ENCODE measurements around the gene CEMP1.
"Not testable (repeated sequence)": the region's sequence is repeated elsewhere in the genome, so short reads cannot be mapped to it uniquely, and the experiment has no call there.

CEMP1 gene

DNA sequence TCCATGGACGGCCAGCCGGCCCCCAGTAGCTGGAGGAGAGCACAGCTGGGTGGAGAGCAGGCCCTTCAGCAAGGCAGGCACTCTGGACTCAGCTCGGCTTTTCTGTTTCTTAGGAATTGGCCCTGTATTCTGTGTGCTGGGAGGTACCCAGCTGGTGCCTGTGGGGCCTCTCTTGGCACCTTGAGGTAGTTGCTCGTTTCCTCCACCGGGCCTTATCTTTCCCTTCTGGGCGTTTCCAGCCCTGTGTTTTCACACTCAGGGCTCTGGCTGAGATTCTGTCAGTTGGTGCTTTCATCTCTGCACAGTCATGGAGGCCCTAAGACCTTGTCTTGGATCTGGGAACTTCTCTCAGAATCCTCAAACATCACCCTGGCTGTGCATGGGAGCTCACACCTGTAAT lies 36.3 kb upstream of the CEMP1 start:
- H2BK12ac ChIP-seq (ENCODE audit: low read length); H2BK5ac ChIP-seq (ENCODE audit: low read length); H3K4me3 ChIP-seq (ENCODE audit: low read length in 2 of 2); DNase-seq (ENCODE audit: low spot score); H4K91ac ChIP-seq (ENCODE audit: low read depth, low read length, poor library complexity); H3K4me2 ChIP-seq (ENCODE audit: insufficient read depth, low read length, poor library complexity, severe bottlenecking); H2AFZ ChIP-seq (ENCODE audit: low read length); H3K4me1 ChIP-seq (ENCODE audit: control insufficient read depth in 2 of 2, insufficient read depth in 1 of 2, low read depth in 1 of 2, low read length in 2 of 2); H3K27me3 ChIP-seq (ENCODE audit: control insufficient read depth in 3 of 3, insufficient read depth in 3 of 3, low read depth in 1 of 3, low read length in 3 of 3); H3K9me3 ChIP-seq (replicated peaks in 1 of 2; ENCODE audit: control insufficient read depth in 2 of 2, insufficient read depth in 1 of 2, low read depth in 1 of 2, low read length in 2 of 2); H2BK15ac ChIP-seq (ENCODE audit: low read length); H3K27ac ChIP-seq (replicated peaks; ENCODE audit: low read length); H3K18ac ChIP-seq (ENCODE audit: low read length); H4K8ac ChIP-seq (ENCODE audit: low read depth, low read length); H3K9ac ChIP-seq (ENCODE audit: low read depth, low read length, poor library complexity); H3K23ac ChIP-seq (ENCODE audit: low read depth, low read length, poor library complexity); H3K79me1 ChIP-seq (ENCODE audit: low read depth, low read length); H2BK120ac ChIP-seq (ENCODE audit: low read depth, low read length); H3K14ac ChIP-seq (ENCODE audit: low read length); H3K36me3 ChIP-seq (replicated peaks in 1 of 2; ENCODE audit: control insufficient read depth in 2 of 2, insufficient read depth in 2 of 2, low read length in 2 of 2); H3K4ac ChIP-seq (ENCODE audit: low read length); H2AK5ac ChIP-seq (ENCODE audit: low read depth, low read length): not testable (repeated sequence)
- no CpG with 5 or more reads among the region's 6 CpGs for WGBS, 2 donors (ENCODE audit: extremely low coverage in 2 of 2, insufficient read length in 2 of 2, insufficient replicate concordance in 1 of 2)

DNA sequence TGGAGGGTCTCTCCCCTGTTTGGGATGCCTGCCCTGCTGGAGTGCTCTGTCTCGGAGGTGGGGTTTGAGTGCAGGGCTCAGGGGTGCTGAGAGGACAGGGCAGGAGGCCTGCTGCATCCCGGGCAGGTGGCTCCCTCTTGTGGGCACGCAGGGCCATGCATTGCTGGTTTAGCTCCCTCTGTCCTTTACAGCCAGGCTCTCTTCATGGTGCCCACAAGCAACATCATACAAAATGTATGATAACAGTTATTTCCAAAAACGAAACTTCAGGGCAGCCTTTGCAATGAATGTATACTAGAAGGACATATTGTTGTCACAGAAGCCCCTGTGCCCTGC lies 29.6 kb upstream of the CEMP1 start:
- H3K79me1 ChIP-seq (ENCODE audit: low read depth, low read length); H3K18ac ChIP-seq (ENCODE audit: low read length); H2BK120ac ChIP-seq (ENCODE audit: low read depth, low read length); H3K4me3 ChIP-seq (ENCODE audit: low read length in 2 of 2); H2BK12ac ChIP-seq (ENCODE audit: low read length); H3K9ac ChIP-seq (ENCODE audit: low read depth, low read length, poor library complexity); H3K23ac ChIP-seq (ENCODE audit: low read depth, low read length, poor library complexity); H3K14ac ChIP-seq (ENCODE audit: low read length); H2BK5ac ChIP-seq (ENCODE audit: low read length); H3K9me3 ChIP-seq (replicated peaks in 1 of 2; ENCODE audit: control insufficient read depth in 2 of 2, insufficient read depth in 1 of 2, low read depth in 1 of 2, low read length in 2 of 2); H3K27ac ChIP-seq (replicated peaks; ENCODE audit: low read length); H4K8ac ChIP-seq (ENCODE audit: low read depth, low read length); H4K91ac ChIP-seq (ENCODE audit: low read depth, low read length, poor library complexity); H3K36me3 ChIP-seq (replicated peaks in 1 of 2; ENCODE audit: control insufficient read depth in 2 of 2, insufficient read depth in 2 of 2, low read length in 2 of 2); H2AFZ ChIP-seq (ENCODE audit: low read length); H2AK5ac ChIP-seq (ENCODE audit: low read depth, low read length); DNase-seq (ENCODE audit: low spot score); H3K4ac ChIP-seq (ENCODE audit: low read length); H3K4me1 ChIP-seq (ENCODE audit: control insufficient read depth in 2 of 2, insufficient read depth in 1 of 2, low read depth in 1 of 2, low read length in 2 of 2); H3K27me3 ChIP-seq (ENCODE audit: control insufficient read depth in 3 of 3, insufficient read depth in 3 of 3, low read depth in 1 of 3, low read length in 3 of 3); H3K4me2 ChIP-seq (ENCODE audit: insufficient read depth, low read length, poor library complexity, severe bottlenecking); H2BK15ac ChIP-seq (ENCODE audit: low read length): not testable (repeated sequence)
- no CpG with 5 or more reads among the region's 4 CpGs for WGBS, 2 donors (ENCODE audit: extremely low coverage in 2 of 2, insufficient read length in 2 of 2, insufficient replicate concordance in 1 of 2)

DNA sequence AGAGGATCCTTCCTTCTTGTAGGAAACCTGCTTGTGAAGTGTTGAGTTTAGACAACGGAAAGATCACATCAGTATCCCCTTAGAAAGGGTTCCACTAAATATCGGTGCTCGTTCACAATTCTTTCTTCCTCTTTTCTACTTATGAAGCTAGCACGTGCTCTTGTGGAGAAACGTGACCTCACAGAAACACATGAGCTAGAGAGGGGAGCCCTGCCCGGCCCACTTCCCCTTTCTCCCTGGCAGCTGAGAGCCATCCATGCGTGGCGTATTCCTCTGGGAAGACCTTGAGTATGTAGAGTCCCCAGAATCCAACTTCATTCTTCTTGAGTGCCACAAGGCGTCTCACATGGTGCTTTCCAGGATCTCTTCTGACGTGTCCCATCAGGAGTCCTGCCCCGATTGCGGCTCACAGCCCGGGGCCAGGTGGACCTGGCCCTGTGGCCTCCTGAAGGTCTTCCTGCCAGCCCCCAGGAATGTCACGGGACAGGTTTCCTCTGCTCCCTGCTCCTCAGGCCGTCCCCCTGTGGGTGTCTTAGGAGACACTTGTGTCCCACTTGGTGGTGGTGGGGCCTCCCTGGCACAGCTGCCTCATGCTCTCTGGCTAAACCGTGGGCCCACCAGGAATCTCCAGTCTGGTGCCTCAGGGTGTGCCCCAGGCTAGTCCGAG lies 29.1 kb upstream of the CEMP1 start:
- H4K91ac ChIP-seq (ENCODE audit: low read depth, low read length, poor library complexity); H3K79me1 ChIP-seq (ENCODE audit: low read depth, low read length); H3K27me3 ChIP-seq (ENCODE audit: control insufficient read depth in 3 of 3, insufficient read depth in 3 of 3, low read depth in 1 of 3, low read length in 3 of 3); H3K18ac ChIP-seq (ENCODE audit: low read length); H2AK5ac ChIP-seq (ENCODE audit: low read depth, low read length); H4K8ac ChIP-seq (ENCODE audit: low read depth, low read length); H3K9ac ChIP-seq (ENCODE audit: low read depth, low read length, poor library complexity); H2AFZ ChIP-seq (ENCODE audit: low read length); H3K4me2 ChIP-seq (ENCODE audit: insufficient read depth, low read length, poor library complexity, severe bottlenecking); H3K27ac ChIP-seq (replicated peaks; ENCODE audit: low read length); H3K4me1 ChIP-seq (ENCODE audit: control insufficient read depth in 2 of 2, insufficient read depth in 1 of 2, low read depth in 1 of 2, low read length in 2 of 2); H2BK5ac ChIP-seq (ENCODE audit: low read length); H2BK12ac ChIP-seq (ENCODE audit: low read length); H3K23ac ChIP-seq (ENCODE audit: low read depth, low read length, poor library complexity); H3K14ac ChIP-seq (ENCODE audit: low read length); H3K4me3 ChIP-seq (ENCODE audit: low read length in 2 of 2); H3K4ac ChIP-seq (ENCODE audit: low read length); H2BK120ac ChIP-seq (ENCODE audit: low read depth, low read length); H2BK15ac ChIP-seq (ENCODE audit: low read length); H3K9me3 ChIP-seq (replicated peaks in 1 of 2; ENCODE audit: control insufficient read depth in 2 of 2, insufficient read depth in 1 of 2, low read depth in 1 of 2, low read length in 2 of 2); DNase-seq (ENCODE audit: low spot score); H3K36me3 ChIP-seq (replicated peaks in 1 of 2; ENCODE audit: control insufficient read depth in 2 of 2, insufficient read depth in 2 of 2, low read length in 2 of 2): not testable (repeated sequence)
- WGBS, 2 donors (ENCODE audit: extremely low coverage in 2 of 2, insufficient read length in 2 of 2, insufficient replicate concordance in 1 of 2), result no CpG with 5 or more reads among the region's 17 CpGs

DNA sequence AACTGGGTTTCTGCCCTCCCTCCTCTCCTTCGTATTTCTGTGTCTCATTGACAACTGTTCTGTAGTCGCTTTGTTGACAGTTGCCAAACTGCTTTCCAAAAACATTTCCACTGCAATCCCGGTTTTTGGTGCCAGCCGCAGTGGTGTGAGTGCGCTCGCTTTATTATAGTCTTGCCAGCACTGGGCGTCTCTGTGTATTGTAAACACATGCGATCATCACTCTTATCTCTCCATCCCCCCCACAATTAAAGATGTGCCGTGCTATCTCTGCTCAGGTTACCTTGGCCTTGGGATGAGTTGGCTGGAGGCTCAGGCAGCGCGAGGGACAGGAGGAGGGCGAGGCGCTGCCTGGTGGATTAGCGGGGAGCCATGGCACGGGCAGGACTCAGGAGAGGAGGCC lies 25.9 kb upstream of the CEMP1 start:
- not testable (repeated sequence) for H3K4me2 ChIP-seq (ENCODE audit: insufficient read depth, low read length, poor library complexity, severe bottlenecking); H2AK5ac ChIP-seq (ENCODE audit: low read depth, low read length); H3K14ac ChIP-seq (ENCODE audit: low read length); H3K79me1 ChIP-seq (ENCODE audit: low read depth, low read length); H3K27me3 ChIP-seq (ENCODE audit: control insufficient read depth in 3 of 3, insufficient read depth in 3 of 3, low read depth in 1 of 3, low read length in 3 of 3); H2BK12ac ChIP-seq (ENCODE audit: low read length); H3K4ac ChIP-seq (ENCODE audit: low read length); H4K91ac ChIP-seq (ENCODE audit: low read depth, low read length, poor library complexity); H3K27ac ChIP-seq (replicated peaks; ENCODE audit: low read length); H3K18ac ChIP-seq (ENCODE audit: low read length); H2BK15ac ChIP-seq (ENCODE audit: low read length); H3K4me3 ChIP-seq (ENCODE audit: low read length in 2 of 2); H3K9me3 ChIP-seq (replicated peaks in 1 of 2; ENCODE audit: control insufficient read depth in 2 of 2, insufficient read depth in 1 of 2, low read depth in 1 of 2, low read length in 2 of 2); DNase-seq (ENCODE audit: low spot score); H2AFZ ChIP-seq (ENCODE audit: low read length); H3K36me3 ChIP-seq (replicated peaks in 1 of 2; ENCODE audit: control insufficient read depth in 2 of 2, insufficient read depth in 2 of 2, low read length in 2 of 2); H3K23ac ChIP-seq (ENCODE audit: low read depth, low read length, poor library complexity); H2BK120ac ChIP-seq (ENCODE audit: low read depth, low read length); H3K9ac ChIP-seq (ENCODE audit: low read depth, low read length, poor library complexity); H3K4me1 ChIP-seq (ENCODE audit: control insufficient read depth in 2 of 2, insufficient read depth in 1 of 2, low read depth in 1 of 2, low read length in 2 of 2); H4K8ac ChIP-seq (ENCODE audit: low read depth, low read length); H2BK5ac ChIP-seq (ENCODE audit: low read length)
- no CpG with 5 or more reads among the region's 15 CpGs for WGBS, 2 donors (ENCODE audit: extremely low coverage in 2 of 2, insufficient read length in 2 of 2, insufficient replicate concordance in 1 of 2)

All from neuronal stem cell (in vitro differentiated cells).